Measurements from ENCODE around the gene GP1BB. TPM values are rescaled to one million over a fixed set of nuclear protein-coding genes. Genes with fewer than 3 reads are reported as not detected.

Gene GP1BB
- total and polyA plus RNA-seq, 10 of the 15 experiments (the other 5 are each of a cell fraction or from before 2014, with no cell fraction given), result 0.05 to 0.28 (median 0.28) TPM; not detected in 7

DNA sequence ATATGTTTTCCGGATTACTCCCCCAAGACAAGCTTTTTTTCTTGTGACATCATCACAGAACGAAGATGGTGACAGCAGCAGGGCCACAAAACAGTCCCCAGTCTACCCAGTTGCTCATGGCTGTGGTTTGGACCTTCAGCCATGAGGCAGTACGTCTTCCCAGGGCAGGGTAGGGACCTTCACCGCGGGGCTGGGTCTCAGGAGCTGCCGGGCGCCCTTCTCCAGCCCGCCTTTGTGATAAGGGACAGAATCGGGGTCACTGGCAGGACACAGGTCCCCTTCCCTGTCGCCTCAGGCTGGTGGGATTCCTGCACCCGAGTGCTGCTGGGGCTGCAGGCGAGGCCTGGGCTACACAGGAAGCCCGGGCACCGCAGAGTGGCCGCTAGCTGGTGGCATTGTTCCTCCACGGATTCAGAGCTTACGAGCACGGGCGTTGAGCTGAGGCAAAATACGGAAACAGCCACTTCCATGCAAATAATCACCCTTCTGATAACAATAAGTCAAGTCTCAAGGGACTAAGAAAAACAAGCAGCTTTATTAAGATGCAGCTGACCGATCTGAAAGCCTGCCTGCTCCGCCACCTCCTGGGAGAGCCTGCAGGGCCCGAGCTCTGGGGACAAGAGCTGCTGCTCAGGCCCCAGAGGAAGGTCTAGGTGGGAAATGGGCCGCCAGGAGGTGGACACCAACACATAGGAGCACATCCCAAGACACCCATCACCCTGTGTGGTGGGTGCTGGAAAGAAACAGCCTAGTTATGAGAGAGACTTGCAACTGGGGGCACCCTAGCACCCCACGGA is 49.5 kb downstream of the GP1BB start (continued):
- no peak for TF ChIP-seq JUNB (IDR thresholded peaks at IDR 0.05)
- no peak for TF ChIP-seq NRF1 (conservative IDR thresholded peaks at IDR 0.05; ENCODE audit: low read depth, low read length)
- no peak for TF ChIP-seq ASH2L (IDR thresholded peaks at IDR 0.05; ENCODE audit: borderline replicate concordance, low read depth)
- TF ChIP-seq IKZF2 (IDR thresholded peaks at IDR 0.05), result peak; percentile 53 to 66; a peak in 3 of 4 replicates
- TF ChIP-seq POLR2AphosphoS2 (IDR thresholded peaks at IDR 0.05; ENCODE audit: low read depth, low read length), result no peak
- peak; percentile 9; the same call in 1 of the 2 replicates for TF ChIP-seq SMC3 (IDR thresholded peaks at IDR 0.05; ENCODE audit: borderline replicate concordance, low read length)
- TF ChIP-seq, protein P1, sequence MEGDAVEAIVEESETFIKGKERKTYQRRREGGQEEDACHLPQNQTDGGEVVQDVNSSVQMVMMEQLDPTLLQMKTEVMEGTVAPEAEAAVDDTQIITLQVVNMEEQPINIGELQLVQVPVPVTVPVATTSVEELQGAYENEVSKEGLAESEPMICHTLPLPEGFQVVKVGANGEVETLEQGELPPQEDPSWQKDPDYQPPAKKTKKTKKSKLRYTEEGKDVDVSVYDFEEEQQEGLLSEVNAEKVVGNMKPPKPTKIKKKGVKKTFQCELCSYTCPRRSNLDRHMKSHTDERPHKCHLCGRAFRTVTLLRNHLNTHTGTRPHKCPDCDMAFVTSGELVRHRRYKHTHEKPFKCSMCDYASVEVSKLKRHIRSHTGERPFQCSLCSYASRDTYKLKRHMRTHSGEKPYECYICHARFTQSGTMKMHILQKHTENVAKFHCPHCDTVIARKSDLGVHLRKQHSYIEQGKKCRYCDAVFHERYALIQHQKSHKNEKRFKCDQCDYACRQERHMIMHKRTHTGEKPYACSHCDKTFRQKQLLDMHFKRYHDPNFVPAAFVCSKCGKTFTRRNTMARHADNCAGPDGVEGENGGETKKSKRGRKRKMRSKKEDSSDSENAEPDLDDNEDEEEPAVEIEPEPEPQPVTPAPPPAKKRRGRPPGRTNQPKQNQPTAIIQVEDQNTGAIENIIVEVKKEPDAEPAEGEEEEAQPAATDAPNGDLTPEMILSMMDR (IDR thresholded peaks at IDR 0.05 in 2 of 3, conservative IDR thresholded peaks at IDR 0.05 in 1 of 3; ENCODE audit: control insufficient read depth in 2 of 3, extremely low read depth in 1 of 3, insufficient read depth in 1 of 3, low read depth in 3 of 3, low read length in 3 of 3), result peak; percentile 15 to 42 (median 26); a peak in 3 of 6 replicates
- TF ChIP-seq ATF3 (IDR thresholded peaks at IDR 0.05; ENCODE audit: borderline replicate concordance, extremely low read depth, low read depth, low read length), result no peak
- TF ChIP-seq, protein P2, sequence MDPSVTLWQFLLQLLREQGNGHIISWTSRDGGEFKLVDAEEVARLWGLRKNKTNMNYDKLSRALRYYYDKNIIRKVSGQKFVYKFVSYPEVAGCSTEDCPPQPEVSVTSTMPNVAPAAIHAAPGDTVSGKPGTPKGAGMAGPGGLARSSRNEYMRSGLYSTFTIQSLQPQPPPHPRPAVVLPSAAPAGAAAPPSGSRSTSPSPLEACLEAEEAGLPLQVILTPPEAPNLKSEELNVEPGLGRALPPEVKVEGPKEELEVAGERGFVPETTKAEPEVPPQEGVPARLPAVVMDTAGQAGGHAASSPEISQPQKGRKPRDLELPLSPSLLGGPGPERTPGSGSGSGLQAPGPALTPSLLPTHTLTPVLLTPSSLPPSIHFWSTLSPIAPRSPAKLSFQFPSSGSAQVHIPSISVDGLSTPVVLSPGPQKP (IDR thresholded peaks at IDR 0.05; ENCODE audit: low read depth, low read length), result no peak
- peak; percentile 20 for TF ChIP-seq SP1 (IDR thresholded peaks at IDR 0.05; ENCODE audit: low read depth, low read length)
- TF ChIP-seq, protein P3, sequence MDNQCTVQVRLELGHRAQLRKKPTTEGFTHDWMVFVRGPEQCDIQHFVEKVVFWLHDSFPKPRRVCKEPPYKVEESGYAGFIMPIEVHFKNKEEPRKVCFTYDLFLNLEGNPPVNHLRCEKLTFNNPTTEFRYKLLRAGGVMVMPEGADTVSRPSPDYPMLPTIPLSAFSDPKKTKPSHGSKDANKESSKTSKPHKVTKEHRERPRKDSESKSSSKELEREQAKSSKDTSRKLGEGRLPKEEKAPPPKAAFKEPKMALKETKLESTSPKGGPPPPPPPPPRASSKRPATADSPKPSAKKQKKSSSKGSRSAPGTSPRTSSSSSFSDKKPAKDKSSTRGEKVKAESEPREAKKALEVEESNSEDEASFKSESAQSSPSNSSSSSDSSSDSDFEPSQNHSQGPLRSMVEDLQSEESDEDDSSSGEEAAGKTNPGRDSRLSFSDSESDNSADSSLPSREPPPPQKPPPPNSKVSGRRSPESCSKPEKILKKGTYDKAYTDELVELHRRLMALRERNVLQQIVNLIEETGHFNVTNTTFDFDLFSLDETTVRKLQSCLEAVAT (IDR thresholded peaks at IDR 0.05), result 0 out of 2 replicates have a peak, but pooled peaks have one; percentile 15
- TF ChIP-seq YBX1 (IDR thresholded peaks at IDR 0.05), result no peak
- TF ChIP-seq MEF2B (IDR thresholded peaks at IDR 0.05; ENCODE audit: partially characterized antibody, poor library complexity, severe bottlenecking), result peak; percentile 93
- TF ChIP-seq BHLHE40 (IDR thresholded peaks at IDR 0.05; ENCODE audit: borderline replicate concordance in 1 of 2, low read depth in 2 of 2, low read length in 1 of 2), result peak; percentile 80 to 83
